IPS-18a (cell line): ENCODE results near the gene DTNB.
A peak's percentile ranks its signal among the peaks of the same experiment; 100 is the strongest.

ENCODE experiments used
- H3K27ac ChIP-seq: one replicate; pipeline ENCODE4 v1.5.1; 2013; ENCODE audit warnings: low read length
- H3K27me3 ChIP-seq: one replicate; pipeline ENCODE4 v1.6.1; 2013; ENCODE audit warnings: mild to moderate bottlenecking, low read length; ENCODE audit not compliant: control insufficient read depth, insufficient read depth
- H3K36me3 ChIP-seq: one replicate; pipeline ENCODE4 v1.6.1; 2013; ENCODE audit warnings: low read depth, low read length; ENCODE audit not compliant: control insufficient read depth
- H3K4me1 ChIP-seq: one replicate; pipeline ENCODE4 v1.6.1; 2013; ENCODE audit warnings: low read depth, low read length; ENCODE audit not compliant: control insufficient read depth
- H3K4me3 ChIP-seq: one replicate; pipeline ENCODE4 v1.5.1; 2013; ENCODE audit warnings: low read length
- H3K9ac ChIP-seq: one replicate; pipeline ENCODE4 v1.6.1; 2013; ENCODE audit warnings: mild to moderate bottlenecking, low read length, moderate library complexity
- H3K9me3 ChIP-seq: one replicate; pipeline ENCODE4 v1.6.1; 2013; ENCODE audit warnings: low read depth, low read length; ENCODE audit not compliant: control insufficient read depth

The DTNB gene

GRCh38 chr2:25355270-25355669 is 318.1 kb downstream of the DTNB start:
- Histone ChIP-seq H3K4me3 (no peak overlapping the region), H3K36me3 (no peaks in the 10 kb centered on the region), H3K9ac (no peak overlapping the region), H3K9me3 (no peaks in the 10 kb centered on the region), H3K4me1 (no peaks in the 10 kb centered on the region), H3K27me3 (peaks cover 4% of the 10 kb centered on the region), H3K27ac (no peak overlapping the region)

DNA sequence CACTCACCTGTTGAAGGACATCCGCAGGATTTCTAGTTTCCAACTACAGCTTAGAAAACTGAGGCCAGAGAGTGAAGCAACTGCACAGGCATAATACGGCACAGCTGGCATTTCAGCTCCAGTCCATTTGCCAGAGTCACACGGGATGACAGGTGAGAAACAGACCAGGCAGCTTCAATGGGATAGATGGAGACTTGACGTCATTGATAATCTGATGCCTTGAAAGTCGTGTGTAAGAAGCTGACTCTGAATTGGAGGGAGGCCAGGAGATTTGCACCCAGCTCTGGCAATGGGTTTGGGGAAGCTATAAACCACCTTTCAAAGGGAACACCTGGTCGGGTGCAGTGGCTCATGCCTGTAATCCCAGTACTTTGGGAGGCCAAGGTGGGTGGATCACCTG is 319.3 kb downstream of the DTNB start:
- Histone ChIP-seq H3K9ac (no peak overlapping the region), H3K27ac (no peak overlapping the region), H3K4me3 (no peak overlapping the region), H3K36me3 (no peaks in the 10 kb centered on the region), H3K27me3 (peaks cover 1% of the 10 kb centered on the region), H3K4me1 (no peaks in the 10 kb centered on the region), H3K9me3 (no peaks in the 10 kb centered on the region)

DNA sequence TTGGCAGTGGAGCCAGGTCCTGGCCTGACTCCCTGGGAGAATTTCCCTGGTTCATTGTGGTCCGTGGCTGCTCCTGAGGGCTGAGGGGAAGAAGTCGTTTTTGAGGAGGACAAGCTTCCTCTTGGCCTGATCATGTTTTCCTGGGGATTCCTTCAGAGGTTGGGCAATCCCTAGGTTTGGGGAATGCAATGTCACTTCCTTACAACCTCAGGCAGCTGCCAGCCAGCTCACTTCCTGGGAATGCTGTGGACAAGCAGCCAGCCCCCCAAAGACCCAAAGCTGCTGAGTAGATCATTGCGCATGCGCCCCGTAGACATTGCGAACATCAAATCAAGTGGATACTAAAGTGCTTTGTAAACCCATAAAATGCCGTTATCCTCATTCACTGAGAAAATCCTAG is 324.0 kb downstream of the DTNB start:
- H3K36me3 ChIP-seq: no peaks in the 10 kb centered on the region
- no peak overlapping the region for H3K27ac ChIP-seq

GRCh38 chr2:25347846-25348245 is 325.5 kb downstream of the DTNB start:
- Histone ChIP-seq H3K27ac (no peak overlapping the region), H3K9ac (no peak overlapping the region), H3K4me3 (no peak overlapping the region), H3K36me3 (no peaks in the 10 kb centered on the region), H3K4me1 (peaks cover 3% of the 10 kb centered on the region), H3K27me3 (peaks cover 13% of the 10 kb centered on the region), H3K9me3 (no peaks in the 10 kb centered on the region)

More for the DNA sequence above, 324.0 kb downstream of the DTNB start:
- no peak overlapping the region for H3K4me3 ChIP-seq
- H3K9me3 ChIP-seq: no peaks in the 10 kb centered on the region
- H3K4me1 ChIP-seq: no peaks in the 10 kb centered on the region
- H3K9ac ChIP-seq: no peak overlapping the region
- H3K27me3 ChIP-seq: no peaks in the 10 kb centered on the region

DNA sequence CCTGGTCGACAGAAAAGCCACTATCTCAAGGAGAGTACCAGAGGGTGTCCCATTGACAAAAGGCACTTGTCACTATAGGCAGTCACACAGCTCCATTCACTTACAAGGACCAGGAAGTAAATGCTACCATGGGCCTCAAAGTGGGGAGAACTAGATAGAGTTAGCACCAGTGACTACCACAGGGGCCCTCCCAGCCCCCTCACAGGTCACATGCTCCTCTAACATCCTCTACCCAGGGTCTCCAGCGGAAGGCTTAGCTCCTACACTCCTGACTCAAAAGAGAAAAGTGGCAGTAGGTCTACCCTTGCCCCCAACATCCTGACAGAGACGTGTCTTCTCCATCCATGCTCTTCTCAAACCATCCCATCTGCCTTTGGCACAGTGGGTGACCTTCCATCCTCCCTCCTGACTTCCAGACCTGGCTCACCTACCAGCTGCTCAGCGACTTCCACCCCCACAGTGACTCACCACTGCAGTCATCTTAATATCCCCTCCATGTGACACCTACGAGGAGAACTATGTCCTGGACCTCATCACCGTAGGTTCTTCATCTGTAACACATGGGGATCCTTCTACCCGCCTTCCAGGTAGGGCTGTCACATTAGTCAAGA is 326.1 kb downstream of the DTNB start:
- peaks cover 16% of the 10 kb centered on the region for H3K27me3 ChIP-seq
- no peak overlapping the region for H3K27ac ChIP-seq
- peaks cover 5% of the 10 kb centered on the region for H3K4me1 ChIP-seq
- no peak overlapping the region for H3K9ac ChIP-seq
- H3K4me3 ChIP-seq: no peak overlapping the region
- H3K9me3 ChIP-seq: no peaks in the 10 kb centered on the region
- no peaks in the 10 kb centered on the region for H3K36me3 ChIP-seq

- no peak overlapping the region for H3K9ac ChIP-seq
- H3K36me3 ChIP-seq: no peaks in the 10 kb centered on the region
- H3K4me3 ChIP-seq: no peak overlapping the region
- peaks cover 5% of the 10 kb centered on the region for H3K4me1 ChIP-seq
- no peaks in the 10 kb centered on the region for H3K9me3 ChIP-seq
- no peak overlapping the region for H3K27ac ChIP-seq
- H3K27me3 ChIP-seq: peaks cover 33% of the 10 kb centered on the region
Measured at GRCh38 chr2:25343187-25343825, 330.1 kb downstream of the DTNB start.

- no peak overlapping the region for H3K27ac ChIP-seq
- H3K9ac ChIP-seq: no peak overlapping the region
Measured at GRCh38 chr2:25342372-25343186, 330.8 kb downstream of the DTNB start.

DNA sequence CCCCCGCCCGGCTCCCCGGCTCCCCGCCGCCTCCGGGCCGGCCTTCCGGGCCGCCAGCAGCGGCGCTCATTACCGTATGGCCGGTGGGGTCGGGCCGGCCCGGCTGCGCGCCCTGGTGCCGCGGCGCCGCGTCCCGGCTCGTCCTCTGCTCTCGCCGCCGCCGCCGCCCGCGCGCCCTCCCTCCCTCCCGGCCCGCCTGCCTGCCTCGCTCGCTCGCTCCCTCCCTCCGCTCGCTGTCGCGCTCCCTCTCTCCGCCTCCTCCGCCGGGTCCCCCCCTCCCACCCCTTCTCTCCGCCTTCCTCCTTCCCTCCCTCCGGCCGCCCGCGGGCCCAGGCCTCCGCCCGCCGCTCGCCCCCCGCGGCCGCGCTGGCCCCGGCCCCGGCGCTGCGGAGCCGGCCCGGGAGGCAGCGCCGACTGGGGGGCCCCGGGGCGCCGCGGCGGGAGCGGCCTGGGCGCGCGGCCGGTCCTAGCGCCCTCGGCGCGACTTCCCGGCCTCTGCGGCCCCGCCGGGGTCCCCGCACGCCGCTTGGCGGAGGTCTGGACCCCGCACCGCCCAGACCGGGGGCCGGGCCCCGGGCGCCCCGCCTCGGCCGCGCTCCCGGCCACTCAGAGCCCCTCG is 331.5 kb downstream of the DTNB start, which contains the start of gene DNMT3A:
DNMT3A (minus strand) TSS at position 173 of the 619 bp plus-strand sequence. CDS start 27,941 bp downstream, outside the sequence.
- peaks cover 33% of the 10 kb centered on the region for H3K27me3 ChIP-seq
- H3K27ac ChIP-seq: no peak within 1 kb of the TSS
- no peak within 1 kb of the TSS for H3K9ac ChIP-seq
- peaks cover 9% of the 10 kb centered on the region for H3K4me1 ChIP-seq
- H3K4me3 ChIP-seq: peak within 1 kb of the TSS; percentile 52
- no peaks in the 10 kb centered on the region for H3K36me3 ChIP-seq
- no peaks in the 10 kb centered on the region for H3K9me3 ChIP-seq

More at GRCh38 chr2:25342372-25343186, 330.8 kb downstream of the DTNB start:
- Histone ChIP-seq H3K4me3 (peak overlapping the region; percentile 52), H3K27me3 (peaks cover 33% of the 10 kb centered on the region), H3K36me3 (no peaks in the 10 kb centered on the region), H3K4me1 (peaks cover 5% of the 10 kb centered on the region), H3K9me3 (no peaks in the 10 kb centered on the region)

- no peak overlapping the region for H3K4me3 ChIP-seq
- peaks cover 16% of the 10 kb centered on the region for H3K4me1 ChIP-seq
- H3K9ac ChIP-seq: no peak overlapping the region
- H3K36me3 ChIP-seq: no peaks in the 10 kb centered on the region
- no peaks in the 10 kb centered on the region for H3K9me3 ChIP-seq
- H3K27me3 ChIP-seq: peaks cover 33% of the 10 kb centered on the region
- no peak overlapping the region for H3K27ac ChIP-seq
Measured at GRCh38 chr2:25341011-25341727, 332.2 kb downstream of the DTNB start.

- Histone ChIP-seq H3K4me3 (peak overlapping the region; percentile 41), H3K9ac (no peak overlapping the region)
Measured at GRCh38 chr2:25340181-25340921, 333.0 kb downstream of the DTNB start.

More at GRCh38 chr2:25340181-25340921, 333.0 kb downstream of the DTNB start:
- Histone ChIP-seq H3K27me3 (peaks cover 33% of the 10 kb centered on the region), H3K4me1 (peaks cover 22% of the 10 kb centered on the region), H3K27ac (no peak overlapping the region), H3K36me3 (no peaks in the 10 kb centered on the region), H3K9me3 (no peaks in the 10 kb centered on the region)
